Activated CD4-positive, alpha-beta T cell treated with anti-CD3 and anti-CD28 coated beads, Interleukin-2, Interleukin-4, amounts not matched to agents 100 ng/mL and 50 ng/mL, durations not matched to agents 16 hours and 8 hours (primary cell): ENCODE data around the gene CALHM6.
"Not testable (repeated sequence)": the region's sequence is repeated elsewhere in the genome, so short reads cannot be mapped to it uniquely, and the experiment has no call there.

ENCODE experiments used
- DNase-seq: peaks from one replicate; pipeline ENCODE4 v3.0.0-alpha.2; 2020; ENCODE audit warnings: low spot score

CALHM6 gene

GRCh38 chr6:116482780-116483179 lies 21.6 kb downstream of the CALHM6 start:
- DNase-seq: no peak

GRCh38 chr6:116483616-116484015 lies 22.4 kb downstream of the CALHM6 start:
- no peak for DNase-seq

- no peak for DNase-seq
Measured at GRCh38 chr6:116485559-116486184, 24.5 kb downstream of the CALHM6 start.

GRCh38 chr6:116491610-116492330 lies 30.6 kb downstream of the CALHM6 start:
- DNase-seq: no peak

GRCh38 chr6:116492331-116493067 lies 31.3 kb downstream of the CALHM6 start:
- DNase-seq: no peak

GRCh38 chr6:116495161-116495560 lies 34.0 kb downstream of the CALHM6 start:
- not testable (repeated sequence) for DNase-seq

- DNase-seq: no peak
Measured at GRCh38 chr6:116497113-116497676, 36.0 kb downstream of the CALHM6 start.

GRCh38 chr6:116500969-116501433 lies 39.8 kb downstream of the CALHM6 start:
- no peak for DNase-seq

GRCh38 chr6:116507324-116507723 lies 46.1 kb downstream of the CALHM6 start:
- DNase-seq: no peak

GRCh38 chr6:116508527-116508926 lies 47.4 kb downstream of the CALHM6 start:
- DNase-seq: no peak

- no peak for DNase-seq
Measured at GRCh38 chr6:116511424-116512110, 50.4 kb downstream of the CALHM6 start, which contains the start of gene CALHM5. CALHM5 (plus strand) TSS chr6:116511639; CDS start chr6:116511697, 58 bp downstream.

GRCh38 chr6:116512111-116512559 lies 51.0 kb downstream of the CALHM6 start:
- DNase-seq: no peak

GRCh38 chr6:116512734-116513133 lies 51.6 kb downstream of the CALHM6 start:
- DNase-seq: no peak
